OCI-LY3 (cell line): ENCODE data around the gene FPGS.

Experiments
- CTCF ChIP-seq: fragments of 200-600, 300-600 bp; sonication (generic); IDR thresholded peaks from 2 replicates; pipeline ENCODE4 v1.5.1; 2014; ENCODE audit warnings: antibody characterized with exemption, low read length, low read depth
- EZH2phosphoT487 ChIP-seq: fragments of 200-600 bp; shearing (Covaris generic); IDR thresholded peaks from 2 replicates; pipeline ENCODE4 v1.6.1; 2018; ENCODE audit warnings: antibody characterized with exemption, mixed run types, low read depth

- TF ChIP-seq CTCF = no peak
- TF ChIP-seq EZH2phosphoT487 = no peak
Measured at GRCh38 chr9:127835991-127836516, 33.4 kb downstream of the FPGS start.
